Measurements from ENCODE around the gene ASB16. TPM values are rescaled to one million over a fixed set of nuclear protein-coding genes. Genes with fewer than 3 reads are reported as not detected.

ASB16 gene
- total RNA-seq, 1 experiment from 2014 or later = 0.37 TPM

DNA sequence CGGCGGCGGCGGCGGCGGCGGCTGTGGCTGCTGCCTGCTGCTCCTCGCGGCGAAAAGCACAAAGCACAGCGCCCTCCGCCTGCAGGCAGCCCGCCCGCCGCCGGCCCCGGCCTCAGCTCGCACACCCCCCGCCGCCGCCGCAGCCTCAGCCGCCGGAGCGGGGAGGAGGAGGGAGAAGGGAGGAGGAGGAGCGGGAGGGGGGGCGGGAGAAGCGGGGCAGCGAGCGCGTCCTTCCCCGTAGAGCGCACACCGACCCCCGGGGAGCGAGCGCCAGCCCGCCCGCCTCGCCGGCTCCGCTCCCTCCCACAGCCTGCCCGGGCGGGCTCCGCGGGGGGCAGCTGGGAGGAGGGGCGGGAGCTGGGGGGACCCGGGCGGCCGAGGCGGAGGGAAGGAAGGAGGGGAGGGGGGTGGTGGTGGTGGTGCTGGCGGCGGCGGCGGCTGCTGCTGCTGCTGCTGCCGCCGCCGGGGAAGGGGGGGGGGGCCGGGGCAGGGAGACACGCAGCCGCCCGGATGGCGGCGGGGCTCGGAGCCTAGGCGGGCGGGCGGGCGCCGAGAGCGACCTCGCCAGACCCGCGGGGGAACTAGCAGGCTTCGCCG, 49.2 kb downstream of the ASB16 start, which contains the start of gene UBTF:
Gene UBTF (minus strand): TSS at position 60 of the 597 bp plus-strand sequence. CDS start 1,446 bp downstream, outside the sequence.
- Histone ChIP-seq H3K4me2 (ENCODE audit: low read length) (peak within 1 kb of the TSS; percentile 90), H3K9me2 (ENCODE audit: insufficient read depth) (no peaks in the 10 kb centered on the region), H4K20me1 (ENCODE audit: insufficient read depth) (no peaks in the 10 kb centered on the region), H3K27me3 (ENCODE audit: insufficient read depth, low read length) (no peaks in the 10 kb centered on the region), H3K4me3 (replicated peaks in 1 of 2; ENCODE audit: low read depth in 1 of 2, low read length in 2 of 2) (peak within 1 kb of the TSS; percentile 71 to 73), H2AFZ (ENCODE audit: low read depth, low read length, poor library complexity, severe bottlenecking) (no peak within 1 kb of the TSS), H3K79me2 (ENCODE audit: insufficient read depth, low read length) (peaks cover 37% of the 10 kb centered on the region), H3K27ac (ENCODE audit: low read depth, low read length) (peak within 1 kb of the TSS; percentile 100), H3K9me3 (ENCODE audit: control insufficient read depth in 1 of 2, insufficient read depth in 1 of 2, low read depth in 1 of 2, low read length in 2 of 2) (no peaks in the 10 kb centered on the region), H3K36me3 (ENCODE audit: control insufficient read depth in 1 of 2, insufficient read depth in 2 of 2, low read length in 2 of 2) (peaks cover 17 to 25% of the 10 kb centered on the region in 2 experiments; a peak in 3 of 4 replicates), H3K4me1 (ENCODE audit: control insufficient read depth in 1 of 2, insufficient read depth in 2 of 2, low read length in 2 of 2) (peaks cover 28 to 44% of the 10 kb centered on the region in 2 experiments), H3K9ac (ENCODE audit: low read length) (peak within 1 kb of the TSS; percentile 84)
- TF ChIP-seq ZNF274 (IDR thresholded peaks at IDR 0.05; ENCODE audit: low read depth, low read length) = no peak
- TF ChIP-seq SIN3A (IDR thresholded peaks at IDR 0.05; ENCODE audit: low read depth) = peak; percentile 5; the same call in 1 of the 2 replicates
- intact Hi-C loops (cut with micrococcal nuclease) = loop anchor here (2.0 to 10.0 kb wide), 2 partner anchors 107 to 305 kb away; no protein-coding TSS in a partner anchor
- CTCF ChIA-PET = interaction anchor here (0.8 to 2.0 kb wide), 4 partner anchors 14 to 105 kb away, joined by 3 to 5 read pairs (median 3); partner anchors contain the start of gene SLC25A39
- no TSS peak for BruUV-seq (replicated peaks)
- RAD21 ChIA-PET (ENCODE audit: low non-redundant PET in 1 of 2, low total read pairs in 2 of 2, uncharacterized antibody in 2 of 2, unreplicated experiment in 2 of 2) = interaction anchor here in 1 of 2 experiments (0.7 kb wide), 1 partner anchor 48 kb away, joined by 3 read pairs; no protein-coding TSS in a partner anchor
- POLR2A ChIA-PET = interaction anchor here (0.5 to 1.0 kb wide), 4 partner anchors 82 to 735 kb away, joined by 3 to 6 read pairs (median 3); no protein-coding TSS in a partner anchor
- DNase-seq (ENCODE audit: low read depth, low spot score) (no peak), ATAC-seq (peak; percentile 21)

DNA sequence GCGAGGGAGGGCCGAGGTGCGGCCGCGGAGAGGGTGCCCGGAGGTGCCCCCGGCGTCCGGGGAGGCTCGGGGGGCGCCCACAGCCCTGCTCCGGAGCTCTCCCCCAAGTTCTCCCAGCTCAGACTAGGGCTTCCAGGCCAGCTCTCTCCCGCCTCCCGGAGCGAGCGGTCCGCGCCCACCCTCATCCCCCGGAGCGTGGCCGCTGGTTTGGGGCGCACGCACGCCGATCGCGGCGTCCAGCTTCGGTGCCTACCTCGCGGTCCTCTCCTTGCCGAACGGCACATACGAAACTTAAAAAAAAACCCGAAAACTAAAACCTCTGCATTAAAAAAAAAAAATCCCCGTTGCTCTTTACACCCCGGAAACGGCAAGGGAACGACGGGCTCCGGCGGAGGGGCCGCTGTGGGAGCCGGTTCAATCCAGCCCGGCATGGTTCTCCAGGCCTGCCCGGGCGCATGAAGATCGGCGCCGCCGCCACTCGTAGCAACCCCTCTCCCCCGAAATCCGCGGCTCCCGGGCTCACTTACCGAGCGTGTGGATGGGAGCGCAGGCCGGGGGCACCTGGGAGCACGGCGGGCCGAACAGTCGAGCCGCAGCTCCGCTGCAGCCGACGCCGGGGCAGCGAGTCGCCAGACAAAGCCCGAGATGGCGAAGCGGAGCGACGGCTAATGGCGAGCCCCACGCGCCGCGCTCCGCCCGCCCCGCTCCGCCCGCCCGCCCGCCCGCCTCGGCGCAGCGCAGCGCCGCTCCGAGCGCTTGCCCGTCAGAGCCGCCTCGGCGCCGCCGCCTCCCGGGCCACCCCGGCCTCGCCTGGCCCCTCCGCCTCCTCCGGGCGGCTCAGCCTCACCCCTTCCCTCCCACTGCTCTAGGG, 49.9 kb downstream of the ASB16 start:
- ChIA-PET POLR2A (interaction anchor here (0.5 to 2.5 kb wide), 9 partner anchors 14 to 736 kb away, joined by 3 to 8 read pairs (median 4); partner anchors contain the start of genes GRN, SLC25A39 and TMUB2), RAD21 (ENCODE audit: low non-redundant PET in 1 of 2, low total read pairs in 2 of 2, uncharacterized antibody in 2 of 2, unreplicated experiment in 2 of 2) (interaction anchor here in 1 of 2 experiments (0.7 kb wide), 1 partner anchor 49 kb away, joined by 3 read pairs; no protein-coding TSS in a partner anchor), CTCF (interaction anchor here (0.8 to 2.4 kb wide), 7 partner anchors 10 to 125 kb away, joined by 3 to 10 read pairs (median 3); partner anchors contain the start of gene GRN)
- H2AFZ ChIP-seq (ENCODE audit: low read depth, low read length, poor library complexity, severe bottlenecking) = no peak overlapping the region
- peaks cover 28 to 44% of the 10 kb centered on the region in 2 experiments for H3K4me1 ChIP-seq (ENCODE audit: control insufficient read depth in 1 of 2, insufficient read depth in 2 of 2, low read length in 2 of 2)
- H4K20me1 ChIP-seq (ENCODE audit: insufficient read depth) = no peaks in the 10 kb centered on the region
- DNase-seq (ENCODE audit: low read depth, low spot score) (no peak), ATAC-seq (no peak)
- no peaks in the 10 kb centered on the region for H3K9me3 ChIP-seq (ENCODE audit: control insufficient read depth in 1 of 2, insufficient read depth in 1 of 2, low read depth in 1 of 2, low read length in 2 of 2)
- H3K9ac ChIP-seq (ENCODE audit: low read length) = peak overlapping the region; percentile 84
- H3K4me2 ChIP-seq (ENCODE audit: low read length) = peak overlapping the region; percentile 90
- intact Hi-C loops (cut with micrococcal nuclease) = no loop called here
- no TSS peak for BruUV-seq (replicated peaks)
- H3K9me2 ChIP-seq (ENCODE audit: insufficient read depth) = no peaks in the 10 kb centered on the region
- H3K27me3 ChIP-seq (ENCODE audit: insufficient read depth, low read length) = no peaks in the 10 kb centered on the region
- TF ChIP-seq POLR2AphosphoS5 (IDR thresholded peaks at IDR 0.05; ENCODE audit: low read depth, low read length) = peak; percentile 29; the same call in 1 of the 2 replicates
- TF ChIP-seq RAD21 (IDR thresholded peaks at IDR 0.05; ENCODE audit: low read depth) = no peak
- TF ChIP-seq SRF (IDR thresholded peaks at IDR 0.05; ENCODE audit: low read depth) = no peak
- TF ChIP-seq ZFX (IDR thresholded peaks at IDR 0.05) = peak; percentile 73
- peak overlapping the region; percentile 71 to 73 for H3K4me3 ChIP-seq (replicated peaks in 1 of 2; ENCODE audit: low read depth in 1 of 2, low read length in 2 of 2)
- peak overlapping the region; percentile 100 for H3K27ac ChIP-seq (ENCODE audit: low read depth, low read length)
- H3K79me2 ChIP-seq (ENCODE audit: insufficient read depth, low read length) = peaks cover 35% of the 10 kb centered on the region
- peaks cover 10 to 17% of the 10 kb centered on the region in 2 experiments; a peak in 3 of 4 replicates for H3K36me3 ChIP-seq (ENCODE audit: control insufficient read depth in 1 of 2, insufficient read depth in 2 of 2, low read length in 2 of 2)

All from HCT116 (cell line).